ENCODE measurements around the gene GNG12.

DNA sequence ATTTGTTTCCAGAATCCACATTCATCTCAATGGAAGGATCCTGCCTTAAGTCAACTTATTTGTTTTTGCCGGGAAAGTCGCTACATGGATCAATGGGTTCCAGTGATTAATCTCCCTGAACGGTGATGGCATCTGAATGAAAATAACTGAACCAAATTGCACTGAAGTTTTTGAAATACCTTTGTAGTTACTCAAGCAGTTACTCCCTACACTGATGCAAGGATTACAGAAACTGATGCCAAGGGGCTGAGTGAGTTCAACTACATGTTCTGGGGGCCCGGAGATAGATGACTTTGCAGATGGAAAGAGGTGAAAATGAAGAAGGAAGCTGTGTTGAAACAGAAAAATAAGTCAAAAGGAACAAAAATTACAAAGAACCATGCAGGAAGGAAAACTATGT is 145.6 kb downstream of the GNG12 start:
- TF ChIP-seq, protein P1, sequence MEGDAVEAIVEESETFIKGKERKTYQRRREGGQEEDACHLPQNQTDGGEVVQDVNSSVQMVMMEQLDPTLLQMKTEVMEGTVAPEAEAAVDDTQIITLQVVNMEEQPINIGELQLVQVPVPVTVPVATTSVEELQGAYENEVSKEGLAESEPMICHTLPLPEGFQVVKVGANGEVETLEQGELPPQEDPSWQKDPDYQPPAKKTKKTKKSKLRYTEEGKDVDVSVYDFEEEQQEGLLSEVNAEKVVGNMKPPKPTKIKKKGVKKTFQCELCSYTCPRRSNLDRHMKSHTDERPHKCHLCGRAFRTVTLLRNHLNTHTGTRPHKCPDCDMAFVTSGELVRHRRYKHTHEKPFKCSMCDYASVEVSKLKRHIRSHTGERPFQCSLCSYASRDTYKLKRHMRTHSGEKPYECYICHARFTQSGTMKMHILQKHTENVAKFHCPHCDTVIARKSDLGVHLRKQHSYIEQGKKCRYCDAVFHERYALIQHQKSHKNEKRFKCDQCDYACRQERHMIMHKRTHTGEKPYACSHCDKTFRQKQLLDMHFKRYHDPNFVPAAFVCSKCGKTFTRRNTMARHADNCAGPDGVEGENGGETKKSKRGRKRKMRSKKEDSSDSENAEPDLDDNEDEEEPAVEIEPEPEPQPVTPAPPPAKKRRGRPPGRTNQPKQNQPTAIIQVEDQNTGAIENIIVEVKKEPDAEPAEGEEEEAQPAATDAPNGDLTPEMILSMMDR (optimal IDR thresholded peaks at IDR 0.05 in 1 of 3, IDR thresholded peaks at IDR 0.05 in 1 of 3, conservative IDR thresholded peaks at IDR 0.05 in 1 of 3; ENCODE audit: extremely low read depth in 1 of 3, insufficient read depth in 2 of 3, low read length in 3 of 3), result no peak
- no peak for TF ChIP-seq EZH2 (IDR thresholded peaks at IDR 0.05; ENCODE audit: low read length)

Measured in keratinocyte (primary cell).